GM21447 (cell line): ENCODE results near the gene KHDC1.
"Not testable (repeated sequence)": the region's sequence is repeated elsewhere in the genome, so short reads cannot be mapped to it uniquely, and the experiment has no call there.

ENCODE experiments used
- ATAC-seq: cut with Tn5 transposase; IDR thresholded peaks from one replicate; pipeline ENCODE4 v1.9.1; 2021; ENCODE audit not compliant: unreplicated experiment

The KHDC1 gene, protein sequence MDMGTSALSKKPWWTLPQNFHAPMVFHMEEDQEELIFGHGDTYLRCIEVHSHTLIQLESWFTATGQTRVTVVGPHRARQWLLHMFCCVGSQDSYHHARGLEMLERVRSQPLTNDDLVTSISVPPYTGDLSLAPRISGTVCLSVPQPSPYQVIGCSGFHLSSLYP

DNA sequence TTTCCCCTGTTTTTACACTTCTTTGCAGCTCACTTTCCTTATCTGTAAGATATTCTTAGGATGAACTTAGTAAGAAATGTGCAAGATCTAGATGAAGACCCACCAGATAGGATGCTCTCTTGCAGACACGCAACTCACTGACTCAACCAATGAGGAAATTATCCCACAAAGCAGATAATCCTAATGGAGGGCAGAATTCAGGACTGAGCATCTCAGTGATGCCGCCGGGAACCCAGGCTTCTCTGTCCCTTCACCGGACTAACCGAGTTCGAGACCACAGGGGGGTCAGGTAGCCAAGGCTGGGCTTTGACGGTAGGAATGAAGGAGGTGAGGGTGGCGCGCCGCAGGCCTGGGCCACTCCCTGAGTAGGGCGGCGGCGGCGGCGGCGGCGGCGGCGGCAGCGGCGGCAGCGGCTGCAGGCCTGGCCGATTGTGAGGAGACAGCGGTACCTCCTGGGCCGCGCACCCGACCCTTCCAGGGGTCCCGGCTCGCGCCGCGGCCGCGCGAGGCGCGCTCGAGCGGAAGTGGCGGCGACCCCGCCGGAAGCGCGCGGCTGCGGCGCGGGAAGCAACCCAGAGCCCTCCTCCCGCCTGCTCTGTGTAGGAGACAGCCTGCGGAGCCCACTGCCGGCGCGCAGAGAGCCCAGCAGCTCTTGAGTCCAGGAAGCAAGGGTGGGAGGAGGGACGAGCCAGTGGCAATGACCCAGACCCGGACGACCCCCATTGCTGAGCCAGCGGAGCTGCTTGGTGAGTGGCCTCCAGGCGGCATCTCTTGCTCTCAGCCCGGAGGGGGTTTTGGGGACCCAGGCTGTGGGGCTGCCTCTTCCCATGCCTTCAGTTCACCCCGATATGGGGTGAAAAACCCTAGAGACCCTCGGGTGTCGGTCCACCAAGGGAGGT, at the start of gene KHDC1:
Gene KHDC1 (minus strand): TSS at position 526 of the 899 bp plus-strand sequence. CDS start 20,679 bp downstream, outside the sequence.
- peak; percentile 86 for ATAC-seq

- ATAC-seq, result not testable (repeated sequence)
These were observed 47.5 kb upstream of the KHDC1 start for GRCh38 chr6:73310503-73310845.

DNA sequence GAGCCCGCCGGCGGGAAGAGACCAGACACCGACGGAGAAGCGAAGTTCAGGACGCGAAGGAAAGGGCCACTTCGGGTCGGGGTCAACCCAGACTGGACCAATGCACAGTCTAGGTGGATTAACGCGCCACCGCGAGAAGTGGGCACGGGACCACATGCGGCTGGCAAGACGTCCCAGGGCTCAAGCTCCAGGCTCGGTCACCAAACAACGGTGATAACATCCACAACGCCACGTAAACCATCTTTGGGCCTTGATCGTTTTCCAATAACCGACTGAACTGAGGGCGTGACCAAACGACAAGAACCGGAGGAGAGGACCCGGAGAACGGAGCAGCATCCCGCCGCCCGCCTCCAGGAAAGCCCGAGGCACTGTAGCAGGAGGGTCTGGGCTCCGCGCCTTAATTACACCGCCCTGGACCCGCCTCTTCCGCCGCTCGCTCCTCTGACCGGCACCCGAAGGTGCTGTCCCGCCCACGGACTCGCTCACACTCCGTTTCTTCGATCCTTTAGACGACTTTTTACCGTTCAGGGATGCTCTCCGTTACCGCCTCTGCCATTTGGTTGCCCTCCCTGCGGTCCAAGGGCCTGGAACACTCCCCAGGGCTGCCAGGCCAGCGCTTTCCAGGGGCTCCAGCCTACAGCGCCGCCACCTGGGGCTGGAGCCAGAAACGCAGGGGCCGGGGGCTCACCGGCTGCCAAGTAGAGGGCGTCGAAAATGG, 46.9 kb upstream of the KHDC1 start:
- peak; percentile 96 for ATAC-seq

DNA sequence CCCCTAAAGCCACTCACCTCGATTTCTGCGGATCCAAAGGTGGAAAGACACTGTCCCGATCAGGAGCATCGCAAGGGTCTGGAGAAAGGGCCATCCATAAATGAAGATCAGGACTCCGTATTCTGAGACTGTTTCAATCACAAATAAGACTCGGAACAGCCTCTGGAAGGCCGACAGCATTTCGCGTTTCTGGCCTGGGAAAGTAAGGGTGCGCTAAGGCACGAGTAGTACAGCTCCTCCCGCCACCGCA, 46.5 kb upstream of the KHDC1 start:
- no peak for ATAC-seq

DNA sequence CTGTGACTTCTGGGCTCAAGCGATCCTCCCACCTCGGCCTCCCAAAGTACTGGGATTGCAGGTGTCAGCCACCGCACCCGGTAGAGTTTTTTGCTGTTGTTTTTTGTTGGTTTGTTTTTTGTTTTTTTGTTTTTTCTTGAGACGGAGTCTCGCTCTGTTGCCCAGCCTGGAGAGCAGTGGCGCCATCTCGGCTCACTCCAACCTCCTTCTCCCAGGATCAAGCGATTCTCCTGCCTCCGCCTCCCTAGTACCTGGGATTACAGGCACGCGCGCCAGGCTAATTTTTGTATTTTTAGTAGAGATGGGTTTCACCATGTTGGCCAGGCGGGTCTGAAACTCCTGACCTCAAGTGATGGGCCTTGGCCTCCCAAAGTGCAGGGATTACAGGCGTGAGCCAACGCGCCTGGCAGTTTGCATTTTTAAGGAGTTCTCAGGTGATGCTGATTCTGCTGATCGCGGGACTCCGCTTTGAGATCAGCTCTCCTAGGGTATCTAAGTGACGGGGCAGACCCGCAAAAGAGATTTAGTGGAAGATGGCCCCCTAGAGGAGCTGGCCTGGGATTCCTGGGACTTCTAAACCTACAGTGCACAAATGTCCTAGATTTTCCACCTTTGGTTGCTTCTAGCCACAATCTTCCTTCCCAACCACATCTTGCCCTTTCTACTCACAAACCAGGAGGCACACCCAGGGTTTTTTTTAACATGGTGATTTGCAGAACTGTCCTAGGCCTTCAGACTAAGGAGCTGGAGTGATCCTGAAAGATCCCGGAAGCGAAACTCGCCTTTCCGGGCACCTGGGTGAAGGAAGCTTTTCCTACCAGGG, 45.9 kb upstream of the KHDC1 start:
- no peak for ATAC-seq

DNA sequence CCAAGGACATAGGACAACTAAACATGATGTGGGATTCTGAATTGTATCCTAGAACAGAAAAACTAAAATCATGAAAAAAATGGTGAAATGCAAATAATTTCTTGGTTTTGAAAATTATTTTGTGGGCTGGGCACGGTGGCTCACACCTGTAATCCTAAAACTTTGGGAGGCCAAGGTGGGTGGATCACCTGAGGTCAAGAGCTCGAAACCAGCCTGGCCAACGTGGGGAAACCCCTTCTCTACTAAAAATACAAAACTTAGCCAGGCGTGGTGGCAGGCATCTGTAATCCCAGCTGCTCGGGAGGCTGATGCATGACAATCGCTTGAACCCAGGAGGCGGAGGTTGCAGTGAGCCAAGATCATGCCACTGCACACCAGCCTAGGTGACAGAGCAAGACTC, 40.8 kb upstream of the KHDC1 start:
- not testable (repeated sequence) for ATAC-seq

GRCh38 chr6:73302339-73302738, 39.3 kb upstream of the KHDC1 start:
- ATAC-seq, result no peak

DNA sequence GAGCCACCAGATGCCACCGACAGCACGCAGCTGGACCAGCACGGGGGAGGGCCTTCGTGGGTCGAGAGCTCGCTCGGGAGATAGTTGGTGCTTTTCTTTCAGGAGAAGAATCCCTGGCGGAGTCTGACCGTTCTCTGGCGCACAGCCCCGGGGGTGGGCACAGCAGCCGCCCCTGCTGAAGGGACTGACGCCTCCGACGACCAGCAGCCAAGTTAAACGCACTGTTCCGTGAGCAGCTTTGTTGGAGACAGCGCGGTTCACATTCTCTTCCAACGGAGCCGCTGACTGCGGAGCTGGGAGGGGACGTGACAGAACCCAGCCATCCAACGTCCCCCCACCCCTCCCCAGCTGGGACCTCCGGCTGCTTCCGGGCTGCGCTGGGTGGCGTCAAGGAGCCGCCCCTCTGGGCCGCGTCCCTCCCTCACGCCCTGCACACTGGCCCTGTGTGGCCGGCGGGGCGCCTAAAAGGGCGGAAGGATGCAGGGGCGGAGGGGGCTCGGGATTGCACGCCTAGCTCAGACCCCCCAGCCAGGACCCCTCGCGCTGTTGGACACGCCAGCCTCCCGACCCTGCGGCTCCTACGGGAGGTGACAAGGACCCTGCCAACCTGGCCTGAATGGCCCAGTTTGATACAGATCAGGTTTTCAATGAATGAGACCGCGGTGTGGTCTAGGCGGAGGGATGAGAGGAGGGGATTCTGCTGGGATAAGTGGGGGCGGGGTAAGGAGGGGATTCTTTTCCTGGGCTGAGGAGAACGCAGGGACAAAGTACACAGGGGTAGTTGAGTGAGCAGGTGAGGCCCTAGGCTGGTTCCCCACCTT, 36.4 kb upstream of the KHDC1 start:
- ATAC-seq, result no peak

DNA sequence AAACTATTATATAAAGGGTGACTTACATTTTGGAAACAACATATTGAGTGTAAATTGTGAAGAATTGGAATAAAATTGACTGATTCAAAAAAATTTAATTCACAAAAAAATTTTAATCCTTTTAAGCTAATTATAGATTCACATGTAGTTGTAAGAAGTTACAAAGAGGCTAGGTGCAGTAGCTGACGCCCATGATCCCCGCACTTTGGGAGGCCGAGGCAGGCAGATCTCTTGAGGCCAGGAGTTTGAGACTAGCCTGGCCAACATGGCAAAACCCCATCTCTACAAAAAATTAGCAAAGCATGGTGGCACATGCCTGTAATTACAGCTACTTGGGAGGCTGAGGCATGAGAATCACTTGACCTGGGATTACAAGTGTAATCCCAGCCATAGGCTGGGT, 30.3 kb upstream of the KHDC1 start:
- ATAC-seq, result no peak

GRCh38 chr6:73290435-73290834, 27.4 kb upstream of the KHDC1 start:
- ATAC-seq, result no peak

GRCh38 chr6:73286752-73287151, 23.8 kb upstream of the KHDC1 start:
- ATAC-seq, result no peak

DNA sequence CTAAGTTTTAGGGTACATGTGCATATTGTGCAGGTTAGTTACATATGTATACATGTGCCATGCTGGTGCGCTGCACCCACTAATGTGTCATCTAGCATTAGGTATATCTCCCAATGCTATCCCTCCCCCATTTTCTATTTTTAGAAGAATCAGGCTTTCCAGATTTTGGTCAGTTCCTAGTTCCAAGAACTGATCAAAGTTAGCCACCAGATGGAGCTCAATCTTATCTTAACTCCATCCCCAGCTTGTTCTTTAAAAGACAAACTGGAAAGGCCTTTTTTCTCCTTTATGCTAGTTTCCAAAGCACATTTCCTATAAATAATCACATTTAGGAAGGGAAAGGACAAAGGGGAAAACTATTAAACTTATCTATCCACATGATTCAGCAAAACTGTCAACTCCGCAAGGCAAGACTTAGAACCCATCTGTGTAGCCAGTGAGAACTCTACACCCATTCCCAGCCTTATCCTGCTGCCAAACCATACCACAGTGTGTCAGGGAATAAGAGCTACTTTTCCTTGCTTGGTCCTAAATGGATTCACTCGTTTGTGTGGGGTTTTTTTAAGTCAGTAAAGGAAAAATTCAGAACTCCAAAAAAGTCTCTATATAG, 22.8 kb upstream of the KHDC1 start:
- no peak for ATAC-seq

DNA sequence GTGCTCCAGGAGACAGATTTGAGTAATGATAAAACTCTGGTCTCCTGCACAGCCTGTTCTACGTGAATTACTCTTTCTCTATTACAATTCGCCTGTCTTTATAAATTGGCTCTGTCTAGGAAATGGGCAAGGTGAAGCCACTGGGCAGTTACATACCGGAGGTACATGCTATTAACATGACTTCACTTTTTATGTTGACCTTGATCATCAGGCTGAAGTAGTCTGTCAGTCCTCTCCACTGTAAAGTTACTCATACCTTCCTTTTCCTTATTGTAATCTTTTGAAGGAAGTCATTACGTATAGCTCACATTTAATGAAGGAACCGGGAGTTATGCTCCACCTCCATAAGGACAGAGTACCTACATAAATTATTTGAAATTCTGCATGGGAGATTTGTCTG, 19.9 kb upstream of the KHDC1 start:
- ATAC-seq, result no peak

GRCh38 chr6:73281684-73282083, 18.7 kb upstream of the KHDC1 start:
- ATAC-seq, result not testable (repeated sequence)

- ATAC-seq, result not testable (repeated sequence)
These were observed 6.3 kb upstream of the KHDC1 start for GRCh38 chr6:73269296-73269695.

GRCh38 chr6:73268896-73269295, 5.9 kb upstream of the KHDC1 start:
- not testable (repeated sequence) for ATAC-seq

DNA sequence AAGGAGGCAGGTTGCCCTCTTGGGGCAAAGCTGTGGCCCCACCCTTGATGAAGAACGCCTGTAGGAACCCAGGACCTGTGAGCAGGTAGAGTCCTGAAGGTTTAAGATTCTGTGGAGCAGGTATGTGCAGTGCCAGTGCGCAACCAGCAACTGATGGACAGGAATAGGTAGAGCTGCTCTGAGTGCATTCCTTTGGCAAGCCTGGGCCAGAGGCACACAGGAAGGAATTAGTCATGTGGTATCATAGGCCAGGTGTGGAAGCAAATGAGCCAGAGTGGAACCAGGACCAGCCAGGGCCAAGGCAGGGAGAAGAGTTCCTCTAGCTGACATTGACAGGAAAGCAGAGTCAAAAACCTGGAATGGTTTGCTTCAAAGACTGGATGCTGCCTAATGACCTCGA, 1.4 kb upstream of the KHDC1 start:
- no peak for ATAC-seq

DNA sequence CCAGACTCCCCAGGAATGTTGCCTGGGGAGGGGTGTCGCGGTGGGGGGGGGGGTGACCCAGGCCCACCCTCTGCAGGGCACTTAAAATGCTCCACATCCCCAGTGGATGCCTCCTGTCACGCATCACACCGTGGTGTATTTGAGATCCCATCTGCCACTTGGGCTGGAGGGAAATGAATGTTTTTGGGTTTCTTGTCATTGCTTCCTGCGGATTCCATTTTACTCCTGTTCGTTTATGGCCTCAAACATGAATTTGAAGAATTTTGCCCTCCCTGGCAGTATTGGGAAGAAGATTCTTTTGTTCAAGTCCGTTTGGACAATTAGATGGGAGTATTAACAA, 544 bp upstream of the KHDC1 start:
- peak; percentile 21 for ATAC-seq

DNA sequence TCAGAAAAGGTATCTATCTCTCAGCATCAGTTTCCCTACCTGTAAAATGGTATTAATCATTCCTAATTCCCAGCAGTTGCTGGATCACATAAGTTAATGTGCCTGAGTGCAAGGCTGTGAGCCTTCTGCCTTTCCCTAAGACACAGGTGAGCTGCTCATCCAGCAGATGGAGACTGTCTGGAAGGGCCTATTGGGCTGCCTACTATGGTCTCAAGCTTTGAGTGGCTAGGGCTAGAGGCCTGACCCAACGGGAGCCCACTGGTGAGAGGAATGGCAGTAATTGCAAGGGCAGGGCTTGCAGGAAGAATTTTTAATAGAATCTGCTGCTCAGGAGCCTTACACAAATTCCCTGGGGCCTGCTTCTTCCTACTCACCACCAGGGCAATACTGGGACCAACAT, 4.3 kb downstream of the KHDC1 start:
- ATAC-seq, result no peak

GRCh38 chr6:73254323-73254722, 8.7 kb downstream of the KHDC1 start:
- ATAC-seq, result not testable (repeated sequence)
